Measurements from ENCODE around the gene RPL37.

The RPL37 gene

DNA sequence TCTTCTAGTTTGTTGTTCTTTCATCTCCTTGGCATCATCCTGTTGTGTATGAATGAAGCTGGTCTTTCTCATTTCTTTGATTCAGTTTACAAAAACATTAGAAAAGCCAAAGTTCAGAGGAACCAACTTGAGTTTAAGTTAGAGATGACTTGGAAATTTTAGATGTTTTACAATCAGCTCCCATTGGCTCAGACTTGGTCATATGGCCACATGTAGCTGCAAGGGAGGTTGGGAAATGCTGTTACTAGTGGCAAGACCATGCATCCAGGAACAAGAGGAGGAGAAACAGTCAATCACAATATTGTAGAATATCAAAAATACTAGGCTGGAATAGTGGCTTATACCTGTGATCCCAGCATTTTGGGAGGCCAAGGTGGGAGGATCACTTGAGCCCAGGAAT lies 25.7 kb upstream of the RPL37 start:
- H4K91ac ChIP-seq (ENCODE audit: low read depth, low read length, poor library complexity), result no peak overlapping the region
- DNase-seq (ENCODE audit: low spot score), result no peak

GRCh38 chr5:40853632-40854192 lies 18.7 kb upstream of the RPL37 start:
- Histone ChIP-seq H2BK12ac (ENCODE audit: low read length) (no peak overlapping the region), H2BK5ac (ENCODE audit: low read length) (no peak overlapping the region), H3K4ac (ENCODE audit: low read length) (no peak overlapping the region), H2AK5ac (ENCODE audit: low read depth, low read length) (no peak overlapping the region), H3K79me1 (ENCODE audit: low read depth, low read length) (no peaks in the 10 kb centered on the region), H2AFZ (ENCODE audit: low read length) (no peak overlapping the region), H3K23ac (ENCODE audit: low read depth, low read length, poor library complexity) (no peak overlapping the region), H3K4me1 (ENCODE audit: control insufficient read depth in 2 of 2, insufficient read depth in 1 of 2, low read depth in 1 of 2, low read length in 2 of 2) (no peaks in the 10 kb centered on the region), H3K27ac (replicated peaks; ENCODE audit: low read length) (no peak overlapping the region), H3K9me3 (replicated peaks in 1 of 2; ENCODE audit: control insufficient read depth in 2 of 2, insufficient read depth in 1 of 2, low read depth in 1 of 2, low read length in 2 of 2) (no peaks in the 10 kb centered on the region), H3K4me2 (ENCODE audit: insufficient read depth, low read length, poor library complexity, severe bottlenecking) (no peak overlapping the region), H3K36me3 (replicated peaks in 1 of 2; ENCODE audit: control insufficient read depth in 2 of 2, insufficient read depth in 2 of 2, low read length in 2 of 2) (no peaks in the 10 kb centered on the region), H3K14ac (ENCODE audit: low read length) (no peak overlapping the region), H2BK15ac (ENCODE audit: low read length) (no peak overlapping the region), H3K27me3 (ENCODE audit: control insufficient read depth in 3 of 3, insufficient read depth in 3 of 3, low read depth in 1 of 3, low read length in 3 of 3) (peaks cover 0 to 3% (median 0%) of the 10 kb centered on the region in 3 experiments), H3K4me3 (ENCODE audit: low read length in 2 of 2) (no peak overlapping the region), H3K18ac (ENCODE audit: low read length) (no peak overlapping the region), H3K9ac (ENCODE audit: low read depth, low read length, poor library complexity) (no peak overlapping the region), H4K8ac (ENCODE audit: low read depth, low read length) (no peak overlapping the region), H4K91ac (ENCODE audit: low read depth, low read length, poor library complexity) (no peak overlapping the region), H2BK120ac (ENCODE audit: low read depth, low read length) (no peak overlapping the region)
- no peak for DNase-seq (ENCODE audit: low spot score)
- WGBS, 2 donors (ENCODE audit: extremely low coverage in 2 of 2, insufficient read length in 2 of 2, insufficient replicate concordance in 1 of 2), result no CpG with 5 or more reads among the region's 4 CpGs

More for the DNA sequence above, 25.7 kb upstream of the RPL37 start:
- Histone ChIP-seq H2BK5ac (ENCODE audit: low read length) (no peak overlapping the region), H3K4me3 (ENCODE audit: low read length in 2 of 2) (no peak overlapping the region), H4K8ac (ENCODE audit: low read depth, low read length) (no peak overlapping the region), H3K9me3 (replicated peaks in 1 of 2; ENCODE audit: control insufficient read depth in 2 of 2, insufficient read depth in 1 of 2, low read depth in 1 of 2, low read length in 2 of 2) (no peaks in the 10 kb centered on the region), H2AK5ac (ENCODE audit: low read depth, low read length) (no peak overlapping the region), H3K4me2 (ENCODE audit: insufficient read depth, low read length, poor library complexity, severe bottlenecking) (no peak overlapping the region), H3K79me1 (ENCODE audit: low read depth, low read length) (no peaks in the 10 kb centered on the region), H2BK120ac (ENCODE audit: low read depth, low read length) (no peak overlapping the region), H3K14ac (ENCODE audit: low read length) (no peak overlapping the region), H3K36me3 (replicated peaks in 1 of 2; ENCODE audit: control insufficient read depth in 2 of 2, insufficient read depth in 2 of 2, low read length in 2 of 2) (no peaks in the 10 kb centered on the region), H2BK15ac (ENCODE audit: low read length) (no peak overlapping the region), H2AFZ (ENCODE audit: low read length) (no peak overlapping the region), H3K18ac (ENCODE audit: low read length) (no peak overlapping the region), H3K4ac (ENCODE audit: low read length) (no peak overlapping the region), H3K27ac (replicated peaks; ENCODE audit: low read length) (no peak overlapping the region), H3K27me3 (ENCODE audit: control insufficient read depth in 3 of 3, insufficient read depth in 3 of 3, low read depth in 1 of 3, low read length in 3 of 3) (no peaks in the 10 kb centered on the region), H2BK12ac (ENCODE audit: low read length) (no peak overlapping the region), H3K23ac (ENCODE audit: low read depth, low read length, poor library complexity) (no peak overlapping the region), H3K9ac (ENCODE audit: low read depth, low read length, poor library complexity) (no peak overlapping the region), H3K4me1 (ENCODE audit: control insufficient read depth in 2 of 2, insufficient read depth in 1 of 2, low read depth in 1 of 2, low read length in 2 of 2) (no peaks in the 10 kb centered on the region)

DNA sequence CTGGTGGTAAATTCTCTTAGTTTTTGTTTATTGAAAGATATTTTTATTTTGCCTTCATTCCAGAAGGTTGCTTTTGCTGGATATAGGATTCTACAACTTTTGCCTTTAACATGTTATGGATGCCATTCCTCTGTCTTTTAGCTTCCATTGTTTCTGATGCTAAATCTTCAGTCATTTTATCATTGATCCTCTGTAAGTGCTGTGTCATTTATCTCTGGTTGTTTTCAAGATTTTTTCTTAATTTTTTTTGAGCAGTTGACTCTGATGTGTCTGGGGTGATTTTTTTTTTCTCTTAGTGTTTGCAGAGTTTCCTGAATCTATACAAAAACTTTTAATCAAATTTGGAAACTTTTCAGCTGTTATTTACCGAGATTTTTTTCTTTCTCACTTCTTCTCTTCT lies 12.5 kb upstream of the RPL37 start:
- Histone ChIP-seq H3K14ac (ENCODE audit: low read length) (no peak overlapping the region), H3K4ac (ENCODE audit: low read length) (no peak overlapping the region), H3K9me3 (replicated peaks in 1 of 2; ENCODE audit: control insufficient read depth in 2 of 2, insufficient read depth in 1 of 2, low read depth in 1 of 2, low read length in 2 of 2) (no peaks in the 10 kb centered on the region), H3K18ac (ENCODE audit: low read length) (no peak overlapping the region), H3K4me2 (ENCODE audit: insufficient read depth, low read length, poor library complexity, severe bottlenecking) (no peak overlapping the region), H3K79me1 (ENCODE audit: low read depth, low read length) (no peaks in the 10 kb centered on the region), H3K27me3 (ENCODE audit: control insufficient read depth in 3 of 3, insufficient read depth in 3 of 3, low read depth in 1 of 3, low read length in 3 of 3) (peaks cover 0 to 6% (median 0%) of the 10 kb centered on the region in 3 experiments), H3K4me3 (ENCODE audit: low read length in 2 of 2) (no peak overlapping the region), H4K8ac (ENCODE audit: low read depth, low read length) (no peak overlapping the region), H3K36me3 (replicated peaks in 1 of 2; ENCODE audit: control insufficient read depth in 2 of 2, insufficient read depth in 2 of 2, low read length in 2 of 2) (no peaks in the 10 kb centered on the region), H2BK5ac (ENCODE audit: low read length) (no peak overlapping the region), H2BK12ac (ENCODE audit: low read length) (no peak overlapping the region), H2BK15ac (ENCODE audit: low read length) (no peak overlapping the region), H4K91ac (ENCODE audit: low read depth, low read length, poor library complexity) (no peak overlapping the region), H3K9ac (ENCODE audit: low read depth, low read length, poor library complexity) (no peak overlapping the region), H3K23ac (ENCODE audit: low read depth, low read length, poor library complexity) (no peak overlapping the region), H3K4me1 (ENCODE audit: control insufficient read depth in 2 of 2, insufficient read depth in 1 of 2, low read depth in 1 of 2, low read length in 2 of 2) (no peaks in the 10 kb centered on the region), H2AK5ac (ENCODE audit: low read depth, low read length) (no peak overlapping the region), H2AFZ (ENCODE audit: low read length) (no peak overlapping the region), H3K27ac (replicated peaks; ENCODE audit: low read length) (no peak overlapping the region), H2BK120ac (ENCODE audit: low read depth, low read length) (no peak overlapping the region)
- no CpG with 5 or more reads among the region's 1 CpG for WGBS, 2 donors (ENCODE audit: extremely low coverage in 2 of 2, insufficient read length in 2 of 2, insufficient replicate concordance in 1 of 2)
- no peak for DNase-seq (ENCODE audit: low spot score)

DNA sequence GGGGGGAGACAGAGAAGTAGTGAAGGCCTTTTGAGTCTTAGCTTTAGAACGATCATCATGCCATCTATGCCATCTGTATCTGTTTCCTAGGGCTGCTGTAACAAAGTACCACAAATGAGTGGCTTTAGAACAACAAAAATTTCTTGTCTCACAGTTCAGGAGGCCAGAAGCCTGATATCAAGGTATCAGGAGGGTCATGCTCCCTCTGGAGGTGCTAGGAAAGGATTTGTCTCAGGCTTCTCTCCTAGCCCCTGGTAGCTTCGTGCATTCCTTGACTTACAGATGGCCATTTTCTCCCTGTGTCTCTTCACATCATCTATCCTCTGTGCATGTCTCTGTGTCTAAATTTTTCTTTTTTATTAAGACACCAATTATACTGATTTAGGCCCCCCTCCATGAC lies 11.3 kb upstream of the RPL37 start:
- H4K8ac ChIP-seq (ENCODE audit: low read depth, low read length), result no peak overlapping the region
- H2BK5ac ChIP-seq (ENCODE audit: low read length), result no peak overlapping the region
- H3K9ac ChIP-seq (ENCODE audit: low read depth, low read length, poor library complexity), result no peak overlapping the region
- no peak overlapping the region for H3K27ac ChIP-seq (replicated peaks; ENCODE audit: low read length)
- H3K23ac ChIP-seq (ENCODE audit: low read depth, low read length, poor library complexity), result no peak overlapping the region
- no CpG with 5 or more reads among the region's 2 CpGs for WGBS, 2 donors (ENCODE audit: extremely low coverage in 2 of 2, insufficient read length in 2 of 2, insufficient replicate concordance in 1 of 2)
- H3K9me3 ChIP-seq (replicated peaks in 1 of 2; ENCODE audit: control insufficient read depth in 2 of 2, insufficient read depth in 1 of 2, low read depth in 1 of 2, low read length in 2 of 2), result no peaks in the 10 kb centered on the region
- no peaks in the 10 kb centered on the region for H3K4me1 ChIP-seq (ENCODE audit: control insufficient read depth in 2 of 2, insufficient read depth in 1 of 2, low read depth in 1 of 2, low read length in 2 of 2)
- H2BK15ac ChIP-seq (ENCODE audit: low read length), result no peak overlapping the region
- no peak overlapping the region for H2AFZ ChIP-seq (ENCODE audit: low read length)
- no peak overlapping the region for H4K91ac ChIP-seq (ENCODE audit: low read depth, low read length, poor library complexity)
- no peak overlapping the region for H3K14ac ChIP-seq (ENCODE audit: low read length)
- no peaks in the 10 kb centered on the region for H3K79me1 ChIP-seq (ENCODE audit: low read depth, low read length)
- DNase-seq (ENCODE audit: low spot score), result no peak
- no peak overlapping the region for H3K18ac ChIP-seq (ENCODE audit: low read length)
- no peak overlapping the region for H3K4me2 ChIP-seq (ENCODE audit: insufficient read depth, low read length, poor library complexity, severe bottlenecking)
- H2AK5ac ChIP-seq (ENCODE audit: low read depth, low read length), result no peak overlapping the region
- H2BK120ac ChIP-seq (ENCODE audit: low read depth, low read length), result no peak overlapping the region
- H2BK12ac ChIP-seq (ENCODE audit: low read length), result no peak overlapping the region
- no peaks in the 10 kb centered on the region for H3K36me3 ChIP-seq (replicated peaks in 1 of 2; ENCODE audit: control insufficient read depth in 2 of 2, insufficient read depth in 2 of 2, low read length in 2 of 2)
- peaks cover 0 to 13% (median 0%) of the 10 kb centered on the region in 3 experiments for H3K27me3 ChIP-seq (ENCODE audit: control insufficient read depth in 3 of 3, insufficient read depth in 3 of 3, low read depth in 1 of 3, low read length in 3 of 3)
- H3K4me3 ChIP-seq (ENCODE audit: low read length in 2 of 2), result no peak overlapping the region
- H3K4ac ChIP-seq (ENCODE audit: low read length), result no peak overlapping the region
